ENCODE measurements around the gene CTXND1.

The CTXND1 gene

DNA sequence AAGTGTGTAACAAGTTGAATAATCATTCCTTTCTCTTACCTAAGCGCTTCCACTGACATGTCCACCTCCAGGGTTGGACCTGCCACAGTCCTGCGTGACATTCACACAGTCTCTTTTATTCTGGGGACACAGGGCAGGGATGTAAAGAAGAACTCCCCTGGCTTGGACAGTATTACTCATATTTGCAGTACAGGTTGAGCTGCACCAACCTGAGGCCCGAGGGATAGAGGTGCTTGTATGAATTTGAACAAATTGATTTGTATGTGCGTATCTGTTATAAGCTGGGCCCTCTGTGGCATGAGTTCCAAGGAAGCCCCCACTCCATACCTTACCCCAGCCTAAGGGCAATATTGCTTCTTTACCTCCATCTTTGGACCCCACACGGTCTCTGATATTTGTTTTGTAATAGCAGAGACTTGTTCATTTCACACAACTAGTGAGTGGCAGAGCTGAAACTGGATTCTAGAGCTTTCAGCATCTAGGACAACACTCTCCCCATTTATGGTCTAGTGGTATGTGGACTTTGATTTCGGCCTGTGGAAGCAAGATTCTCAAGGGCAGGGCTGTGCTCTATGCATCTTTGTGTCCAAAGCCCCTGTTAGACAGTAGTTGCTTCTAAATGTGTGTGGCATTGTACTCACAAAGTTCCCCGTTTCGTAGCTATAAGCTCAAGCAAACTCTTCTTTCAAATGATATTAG lies 60.0 kb downstream of the CTXND1 start:
- Histone ChIP-seq H3K9me3 (no peaks in the 10 kb centered on the region), H3K4me3 (no peak overlapping the region), H3K36me3 (replicated peaks) (peaks cover 3% of the 10 kb centered on the region), H3K4me1 (no peaks in the 10 kb centered on the region), H3K27me3 (ENCODE audit: low read depth) (no peaks in the 10 kb centered on the region)
- in situ Hi-C loops (cut with MboI; ENCODE audit: low sequenced_read_pairs) = no loop called here
- DNase-seq (ENCODE audit: low spot score in 2 of 2) = no peak

DNA sequence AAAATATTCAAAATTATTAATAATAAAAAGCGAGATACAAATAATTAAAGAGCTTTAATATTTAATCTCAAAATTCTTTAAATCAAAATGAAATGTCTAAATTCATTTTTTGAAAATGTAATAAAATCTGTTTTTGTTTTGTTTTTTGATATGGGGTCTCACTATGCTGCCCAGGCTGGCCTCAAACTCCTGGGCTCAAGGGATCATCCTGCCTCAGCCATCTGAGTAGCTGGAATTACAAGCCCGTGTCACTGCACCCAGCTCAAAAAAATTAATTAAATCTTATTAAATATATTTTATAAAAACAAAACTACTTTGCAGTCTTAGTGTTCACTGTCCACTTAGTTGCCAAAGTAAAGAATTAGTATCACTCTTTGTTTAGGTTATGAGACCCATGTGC lies 60.8 kb downstream of the CTXND1 start:
- H3K4me3 ChIP-seq = no peak overlapping the region
- peaks cover 12% of the 10 kb centered on the region for H3K36me3 ChIP-seq (replicated peaks)
- no peak for DNase-seq (ENCODE audit: low spot score in 2 of 2)
- H3K27me3 ChIP-seq (ENCODE audit: low read depth) = no peaks in the 10 kb centered on the region
- in situ Hi-C loops (cut with MboI; ENCODE audit: low sequenced_read_pairs) = no loop called here
- H3K9me3 ChIP-seq = no peaks in the 10 kb centered on the region
- no peaks in the 10 kb centered on the region for H3K4me1 ChIP-seq

DNA sequence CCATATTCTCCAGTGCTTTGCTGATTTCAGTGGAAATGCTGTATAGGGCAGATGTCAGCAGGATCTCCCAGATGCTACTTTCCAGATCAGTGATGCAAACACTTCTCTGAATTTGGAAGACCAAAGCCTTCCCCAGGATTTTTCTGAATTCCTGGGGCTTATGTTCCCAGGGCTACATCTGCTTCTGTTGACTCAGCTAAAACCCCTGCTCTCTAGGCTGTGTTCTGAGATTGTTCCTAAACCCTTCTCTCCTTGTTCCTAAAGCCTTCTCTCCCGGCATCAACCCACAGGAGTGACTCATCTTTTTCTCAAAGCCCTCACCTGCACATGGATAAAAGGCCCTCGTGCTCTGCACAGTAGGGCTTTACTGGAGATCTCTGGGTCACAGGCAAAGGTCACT lies 63.8 kb downstream of the CTXND1 start:
- Histone ChIP-seq H3K27me3 (ENCODE audit: low read depth) (no peaks in the 10 kb centered on the region), H3K4me3 (no peak overlapping the region), H3K4me1 (no peaks in the 10 kb centered on the region), H3K9me3 (no peaks in the 10 kb centered on the region), H3K36me3 (replicated peaks) (peaks cover 27% of the 10 kb centered on the region)
- in situ Hi-C loops (cut with MboI; ENCODE audit: low sequenced_read_pairs) = no loop called here
- no peak for DNase-seq (ENCODE audit: low spot score in 2 of 2)

DNA sequence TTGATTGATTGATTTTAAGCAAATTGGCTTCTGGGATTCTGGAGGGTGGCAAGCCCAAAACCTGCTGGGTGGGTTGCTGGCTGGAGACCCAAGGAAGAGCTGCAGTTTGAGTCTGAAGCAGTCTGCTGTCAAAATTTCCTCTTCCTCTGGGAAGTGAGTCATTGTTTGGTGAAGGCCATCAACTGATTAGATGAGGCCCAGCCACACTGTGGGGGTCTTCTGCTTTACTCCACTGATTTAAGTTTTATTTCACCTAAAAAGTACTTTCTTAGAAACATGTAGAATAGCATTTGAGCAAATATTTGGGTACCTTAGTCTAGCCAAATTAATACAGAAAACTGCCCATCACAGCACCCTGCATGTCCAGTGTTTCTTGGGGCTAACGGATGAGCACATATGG lies 65.4 kb downstream of the CTXND1 start:
- no peaks in the 10 kb centered on the region for H3K9me3 ChIP-seq
- in situ Hi-C loops (cut with MboI; ENCODE audit: low sequenced_read_pairs) = no loop called here
- no peaks in the 10 kb centered on the region for H3K4me1 ChIP-seq
- no peak for DNase-seq (ENCODE audit: low spot score in 2 of 2)
- H3K36me3 ChIP-seq (replicated peaks) = peaks cover 36% of the 10 kb centered on the region
- H3K4me3 ChIP-seq = no peak overlapping the region
- no peaks in the 10 kb centered on the region for H3K27me3 ChIP-seq (ENCODE audit: low read depth)

DNA sequence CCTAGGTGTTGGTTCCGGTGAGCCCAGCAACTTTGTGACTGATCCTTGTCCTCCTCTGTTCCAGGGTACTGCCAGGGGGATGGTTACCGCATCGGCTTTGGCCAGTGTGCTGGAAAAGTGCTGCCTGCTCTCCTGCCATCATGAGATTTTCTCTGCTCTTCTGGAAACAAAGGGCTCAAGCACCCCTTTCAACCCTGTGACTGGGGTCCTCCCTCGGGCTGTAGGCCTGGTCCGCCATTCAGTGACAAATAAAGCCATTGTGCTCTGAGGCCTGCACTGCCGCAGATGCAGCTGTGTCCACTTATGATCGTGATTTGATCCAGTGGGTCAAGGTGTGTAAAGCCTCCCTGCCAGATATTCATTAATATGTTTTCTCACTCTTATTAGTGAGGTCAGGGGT lies 65.9 kb downstream of the CTXND1 start:
- no peaks in the 10 kb centered on the region for H3K27me3 ChIP-seq (ENCODE audit: low read depth)
- no peak overlapping the region for H3K4me3 ChIP-seq
- no peaks in the 10 kb centered on the region for H3K9me3 ChIP-seq
- in situ Hi-C loops (cut with MboI; ENCODE audit: low sequenced_read_pairs) = no loop called here
- no peaks in the 10 kb centered on the region for H3K4me1 ChIP-seq
- DNase-seq (ENCODE audit: low spot score in 2 of 2) = no peak
- H3K36me3 ChIP-seq (replicated peaks) = peaks cover 36% of the 10 kb centered on the region

DNA sequence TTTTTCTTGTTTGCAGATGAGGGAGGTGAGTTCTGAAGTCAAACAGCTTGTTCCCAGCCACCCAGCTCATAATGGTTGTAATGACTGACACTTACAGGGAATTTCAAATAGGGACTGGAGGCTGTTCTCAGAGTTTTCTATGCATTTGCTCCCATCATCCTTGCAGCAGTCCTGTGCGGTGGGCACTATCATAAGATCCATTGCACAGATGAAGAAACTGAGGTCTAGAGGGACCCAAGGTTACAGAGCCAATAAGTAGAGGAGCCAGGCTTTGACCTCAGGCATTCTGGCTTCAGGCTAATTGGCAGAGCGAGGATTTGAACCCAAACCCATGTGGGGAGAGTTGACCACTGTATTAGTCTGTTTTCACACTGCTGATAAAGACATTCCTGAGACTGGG lies 66.9 kb downstream of the CTXND1 start:
- no peak for DNase-seq (ENCODE audit: low spot score in 2 of 2)
- Histone ChIP-seq H3K9me3 (no peaks in the 10 kb centered on the region), H3K36me3 (replicated peaks) (peaks cover 39% of the 10 kb centered on the region), H3K27me3 (ENCODE audit: low read depth) (no peaks in the 10 kb centered on the region), H3K4me1 (no peaks in the 10 kb centered on the region), H3K4me3 (no peak overlapping the region)
- in situ Hi-C loops (cut with MboI; ENCODE audit: low sequenced_read_pairs) = no loop called here

DNA sequence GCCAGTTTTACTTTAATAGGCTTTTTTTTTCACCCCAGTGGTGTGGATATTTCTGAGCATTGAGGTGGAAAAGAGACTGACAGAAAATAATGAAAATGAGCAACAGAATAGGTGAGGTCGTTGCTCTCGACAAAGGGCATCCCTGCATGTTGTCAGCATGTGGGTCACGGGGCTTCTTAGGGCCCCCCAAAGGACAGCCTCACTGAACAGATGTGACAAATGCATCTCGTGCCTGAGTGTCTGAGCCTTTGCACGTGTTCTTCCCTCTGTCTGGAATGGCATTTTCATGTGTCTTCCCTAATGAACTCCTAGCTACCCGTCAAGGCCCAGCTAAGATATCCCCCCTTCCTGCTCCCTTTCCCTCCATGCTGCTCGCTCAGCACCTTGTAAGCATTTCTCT lies 67.5 kb downstream of the CTXND1 start:
- DNase-seq (ENCODE audit: low spot score in 2 of 2) = no peak
- Histone ChIP-seq H3K27me3 (ENCODE audit: low read depth) (no peaks in the 10 kb centered on the region), H3K4me3 (no peak overlapping the region), H3K36me3 (replicated peaks) (peaks cover 41% of the 10 kb centered on the region), H3K4me1 (no peaks in the 10 kb centered on the region), H3K9me3 (no peaks in the 10 kb centered on the region)
- in situ Hi-C loops (cut with MboI; ENCODE audit: low sequenced_read_pairs) = no loop called here

DNA sequence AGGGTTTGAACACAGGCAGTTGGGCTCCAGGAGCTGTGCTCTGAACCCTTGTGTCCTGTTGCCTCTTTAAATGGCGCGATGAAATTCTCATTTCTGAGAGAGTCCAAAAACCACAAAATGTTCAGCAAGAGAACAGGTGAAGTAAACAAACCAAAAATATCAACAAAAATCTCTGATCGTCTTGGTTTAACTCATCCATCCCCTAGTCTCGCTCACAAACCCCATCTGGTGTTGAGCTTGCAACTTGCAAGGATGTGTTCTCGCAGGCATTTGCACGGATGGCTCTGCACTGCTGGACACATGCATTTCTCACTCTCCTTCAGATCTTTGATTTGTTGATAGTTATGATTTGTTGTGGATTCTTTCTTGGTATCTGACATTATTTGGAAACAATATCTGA lies 68.1 kb downstream of the CTXND1 start:
- H3K9me3 ChIP-seq = no peaks in the 10 kb centered on the region
- DNase-seq (ENCODE audit: low spot score in 2 of 2) = no peak
- H3K27me3 ChIP-seq (ENCODE audit: low read depth) = no peaks in the 10 kb centered on the region
- in situ Hi-C loops (cut with MboI; ENCODE audit: low sequenced_read_pairs) = no loop called here
- no peaks in the 10 kb centered on the region for H3K4me1 ChIP-seq
- no peak overlapping the region for H3K4me3 ChIP-seq
- H3K36me3 ChIP-seq (replicated peaks) = peaks cover 41% of the 10 kb centered on the region

DNA sequence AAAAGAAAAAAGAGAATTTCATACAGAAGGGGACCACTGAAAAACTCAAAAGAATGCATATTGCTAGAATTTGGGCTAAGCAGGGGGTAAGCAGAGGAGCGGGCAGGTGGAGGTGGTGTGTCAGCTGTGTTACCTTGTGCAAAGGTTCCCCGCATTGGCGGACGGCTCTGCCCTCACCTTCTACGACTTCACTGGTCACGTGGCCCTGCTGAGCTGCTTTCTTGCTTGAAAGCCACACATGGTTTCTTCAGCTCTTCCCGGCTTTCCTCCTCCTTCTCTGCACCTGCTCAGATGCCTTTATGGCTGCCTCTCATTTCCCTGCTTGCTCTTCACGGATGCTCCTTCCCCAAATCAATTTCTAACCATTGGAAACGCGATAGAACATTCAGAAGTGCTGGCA lies 68.7 kb downstream of the CTXND1 start:
- Histone ChIP-seq H3K4me1 (no peaks in the 10 kb centered on the region), H3K4me3 (no peak overlapping the region), H3K27me3 (ENCODE audit: low read depth) (no peaks in the 10 kb centered on the region), H3K9me3 (no peaks in the 10 kb centered on the region), H3K36me3 (replicated peaks) (peaks cover 41% of the 10 kb centered on the region)
- no peak for DNase-seq (ENCODE audit: low spot score in 2 of 2)
- in situ Hi-C loops (cut with MboI; ENCODE audit: low sequenced_read_pairs) = no loop called here

DNA sequence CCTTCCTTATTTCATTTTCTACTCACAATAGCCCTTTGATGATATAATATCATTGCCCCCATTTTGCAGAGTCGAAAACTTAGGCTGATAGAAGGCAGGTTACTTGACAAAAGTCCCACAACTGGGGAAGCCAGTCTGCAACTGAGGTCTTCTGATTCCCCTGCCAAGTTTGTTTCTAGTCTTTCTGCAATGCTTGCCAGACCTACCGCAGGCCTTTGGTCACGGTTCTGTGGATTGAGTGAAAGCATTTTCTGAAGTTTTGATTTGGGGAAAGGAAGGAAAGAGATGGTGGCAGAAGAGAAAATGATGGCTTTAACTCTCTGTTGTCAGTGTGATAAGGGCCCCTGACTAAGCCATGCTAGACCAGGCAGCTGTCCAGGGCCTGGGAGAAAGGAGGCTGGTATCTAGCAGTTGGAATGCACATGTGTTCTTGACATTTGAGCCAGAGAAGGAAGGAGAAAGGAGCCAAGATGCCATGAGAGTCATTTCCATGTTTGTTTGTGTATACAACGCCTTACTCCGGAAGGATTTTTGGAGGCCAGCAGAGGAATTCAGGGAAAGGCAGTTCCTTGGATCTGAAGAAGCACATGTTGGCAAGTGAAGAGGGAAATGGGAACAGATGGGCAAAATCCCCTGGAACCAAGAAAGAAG lies 69.3 kb downstream of the CTXND1 start:
- H3K4me3 ChIP-seq = no peak overlapping the region
- H3K27me3 ChIP-seq (ENCODE audit: low read depth) = no peaks in the 10 kb centered on the region
- no peak for DNase-seq (ENCODE audit: low spot score in 2 of 2)
- H3K4me1 ChIP-seq = no peaks in the 10 kb centered on the region
- no peaks in the 10 kb centered on the region for H3K9me3 ChIP-seq
- peaks cover 44% of the 10 kb centered on the region for H3K36me3 ChIP-seq (replicated peaks)
- in situ Hi-C loops (cut with MboI; ENCODE audit: low sequenced_read_pairs) = no loop called here

DNA sequence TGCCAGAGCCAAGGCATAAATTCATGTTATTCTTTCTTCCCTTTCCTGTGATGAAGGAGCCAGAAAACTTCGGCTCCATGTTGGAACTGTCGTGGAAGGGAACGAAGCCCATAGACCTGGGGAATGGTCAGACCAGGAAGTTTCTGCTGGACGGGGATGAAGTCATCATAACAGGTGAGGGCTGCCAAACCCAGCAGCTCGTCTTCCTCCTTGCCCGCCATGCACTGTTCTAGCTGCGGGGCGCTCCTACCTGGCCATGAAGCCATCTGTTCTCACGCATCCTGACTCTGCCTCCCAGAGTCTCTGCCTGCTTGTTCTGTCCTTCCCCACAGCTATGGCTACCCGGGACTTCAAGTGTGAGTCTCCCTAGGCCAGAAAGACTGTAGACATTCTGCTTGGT lies 71.0 kb downstream of the CTXND1 start:
- peaks cover 30% of the 10 kb centered on the region for H3K36me3 ChIP-seq (replicated peaks)
- H3K27me3 ChIP-seq (ENCODE audit: low read depth) = no peaks in the 10 kb centered on the region
- no peak for DNase-seq (ENCODE audit: low spot score in 2 of 2)
- H3K4me3 ChIP-seq = no peak overlapping the region
- no peaks in the 10 kb centered on the region for H3K9me3 ChIP-seq
- in situ Hi-C loops (cut with MboI; ENCODE audit: low sequenced_read_pairs) = no loop called here
- no peaks in the 10 kb centered on the region for H3K4me1 ChIP-seq

DNA sequence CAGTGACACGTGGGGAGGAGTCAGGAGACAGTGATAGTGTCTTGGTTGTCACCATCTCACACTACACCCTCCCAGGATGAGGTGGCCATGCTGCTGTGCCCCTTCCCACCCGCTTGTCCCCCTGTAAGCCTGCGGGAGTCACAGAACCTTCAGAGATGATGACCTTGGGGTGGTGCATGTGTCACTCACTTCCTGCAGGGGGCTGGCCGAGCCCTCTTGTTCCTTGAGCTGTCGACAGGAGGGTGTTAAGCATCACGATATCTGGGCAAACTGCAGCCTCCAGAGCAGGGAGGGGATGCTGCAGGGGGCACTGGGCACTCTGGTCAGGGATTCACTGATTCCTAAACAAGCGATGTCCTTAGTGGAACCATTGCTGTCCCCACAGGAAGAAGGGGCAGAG lies 71.5 kb downstream of the CTXND1 start:
- no peak for DNase-seq (ENCODE audit: low spot score in 2 of 2)
- Histone ChIP-seq H3K4me3 (no peak overlapping the region), H3K27me3 (ENCODE audit: low read depth) (no peaks in the 10 kb centered on the region), H3K36me3 (replicated peaks) (peaks cover 28% of the 10 kb centered on the region), H3K4me1 (no peaks in the 10 kb centered on the region), H3K9me3 (no peaks in the 10 kb centered on the region)
- in situ Hi-C loops (cut with MboI; ENCODE audit: low sequenced_read_pairs) = no loop called here

DNA sequence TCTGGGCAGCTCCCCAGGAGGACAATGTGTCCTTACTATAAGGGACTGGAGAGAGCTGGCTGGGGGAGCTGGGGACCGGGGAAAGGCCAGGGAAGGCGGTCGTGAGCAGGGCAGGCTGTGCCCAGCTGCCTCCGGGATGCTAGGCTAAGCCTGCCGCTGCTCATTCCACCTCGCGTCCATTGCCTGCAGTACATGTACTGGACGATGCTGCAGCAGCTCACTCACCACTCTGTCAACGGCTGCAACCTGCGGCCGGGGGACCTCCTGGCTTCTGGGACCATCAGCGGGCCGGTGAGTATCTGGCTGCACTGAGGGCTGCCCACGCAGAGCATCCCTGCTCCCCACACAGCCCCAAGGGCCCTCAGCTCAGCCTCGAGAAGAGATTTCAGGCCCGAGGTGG lies 72.1 kb downstream of the CTXND1 start:
- Histone ChIP-seq H3K4me3 (no peak overlapping the region), H3K4me1 (no peaks in the 10 kb centered on the region), H3K9me3 (no peaks in the 10 kb centered on the region), H3K36me3 (replicated peaks) (peaks cover 31% of the 10 kb centered on the region), H3K27me3 (ENCODE audit: low read depth) (no peaks in the 10 kb centered on the region)
- DNase-seq (ENCODE audit: low spot score in 2 of 2) = no peak
- in situ Hi-C loops (cut with MboI; ENCODE audit: low sequenced_read_pairs) = no loop called here

DNA sequence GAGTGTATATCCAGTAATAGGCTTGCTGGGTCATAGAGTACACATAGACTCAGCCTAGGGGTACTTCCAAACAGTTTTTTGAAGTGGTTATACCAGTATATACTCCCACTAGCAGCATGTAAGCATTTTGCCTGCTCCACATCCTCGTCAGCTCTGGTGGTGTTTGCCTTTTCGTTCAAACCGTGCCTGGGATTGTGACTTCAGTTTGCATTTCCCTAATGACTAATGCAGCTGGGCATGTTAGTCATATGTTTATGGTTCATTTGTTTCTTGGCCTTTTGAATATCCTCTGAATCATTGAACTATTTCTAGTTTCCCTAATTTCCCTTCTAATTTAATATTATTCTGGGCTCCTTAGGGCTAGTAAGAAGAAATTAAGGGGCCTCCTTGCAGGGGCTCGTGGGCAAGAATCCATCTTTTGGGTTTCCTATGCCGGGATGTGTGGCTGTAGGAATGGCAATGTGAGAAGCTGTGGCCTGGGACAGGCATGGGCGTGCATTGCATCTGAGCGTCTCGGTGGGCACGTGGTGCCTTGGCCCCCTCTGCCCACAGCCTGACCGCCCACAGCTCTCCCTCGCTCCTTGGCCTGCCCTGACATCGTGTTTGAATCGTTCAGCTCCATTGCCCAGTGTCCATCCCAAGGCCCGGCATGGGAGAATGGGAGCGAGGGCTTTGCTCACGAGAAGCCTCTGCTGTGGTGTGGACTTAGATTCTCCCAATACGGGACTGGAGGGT lies 72.8 kb downstream of the CTXND1 start:
- Histone ChIP-seq H3K4me3 (no peak overlapping the region), H3K36me3 (replicated peaks) (peaks cover 33% of the 10 kb centered on the region), H3K4me1 (no peaks in the 10 kb centered on the region), H3K9me3 (no peaks in the 10 kb centered on the region), H3K27me3 (ENCODE audit: low read depth) (no peaks in the 10 kb centered on the region)
- no peak for DNase-seq (ENCODE audit: low spot score in 2 of 2)
- in situ Hi-C loops (cut with MboI; ENCODE audit: low sequenced_read_pairs) = no loop called here
